OCI-LY3 (cell line): ENCODE measurements around the gene NGB.

Experiments
- CTCF ChIP-seq: fragments of 200-600, 300-600 bp; sonication (generic); IDR thresholded peaks from 2 replicates; pipeline ENCODE4 v1.5.1; 2014; ENCODE audit warnings: antibody characterized with exemption, low read length, low read depth
- EZH2phosphoT487 ChIP-seq: fragments of 200-600 bp; shearing (Covaris generic); IDR thresholded peaks from 2 replicates; pipeline ENCODE4 v1.6.1; 2018; ENCODE audit warnings: antibody characterized with exemption, mixed run types, low read depth

- TF ChIP-seq CTCF, result no peak
- TF ChIP-seq EZH2phosphoT487, result no peak
Measured at GRCh38 chr14:77278461-77279230, 7.6 kb upstream of the NGB start.
